Stimulated activated CD8-positive, alpha-beta memory T cell treated with anti-CD3 and anti-CD28 coated beads, Interleukin-12 subunit alpha, Interleukin-12 subunit beta, amount 100 ng/mL, for 4 hours (primary cell): Measurements from ENCODE around the gene SPPL3.

Source experiments
- DNase-seq: peaks from one replicate; pipeline ENCODE4 v3.0.0-alpha.2; 2020; ENCODE audit warnings: low read depth

The SPPL3 gene

GRCh38 chr12:120874547-120875245 lies 29.5 kb downstream of the SPPL3 start:
- no peak for DNase-seq

- DNase-seq, result no peak
Measured at GRCh38 chr12:120873226-120873625, 30.9 kb downstream of the SPPL3 start.

GRCh38 chr12:120872487-120872886 lies 31.7 kb downstream of the SPPL3 start:
- no peak for DNase-seq

- DNase-seq, result no peak
Measured at GRCh38 chr12:120870415-120870814, 33.7 kb downstream of the SPPL3 start.

GRCh38 chr12:120869376-120869775 lies 34.8 kb downstream of the SPPL3 start:
- DNase-seq, result no peak

GRCh38 chr12:120866108-120866507 lies 38.0 kb downstream of the SPPL3 start:
- DNase-seq, result no peak

- no peak for DNase-seq
Measured at GRCh38 chr12:120865098-120865497, 39.1 kb downstream of the SPPL3 start.

GRCh38 chr12:120862664-120863063 lies 41.5 kb downstream of the SPPL3 start:
- no peak for DNase-seq

GRCh38 chr12:120861074-120861795 lies 42.9 kb downstream of the SPPL3 start:
- DNase-seq, result no peak

- no peak for DNase-seq
Measured at GRCh38 chr12:120858306-120859088, 45.7 kb downstream of the SPPL3 start.

GRCh38 chr12:120856980-120857379 lies 47.2 kb downstream of the SPPL3 start:
- DNase-seq, result no peak

- DNase-seq, result no peak
Measured at GRCh38 chr12:120855823-120856588, 48.2 kb downstream of the SPPL3 start.

GRCh38 chr12:120854804-120855203 lies 49.4 kb downstream of the SPPL3 start:
- DNase-seq, result no peak

GRCh38 chr12:120853188-120853587 lies 51.0 kb downstream of the SPPL3 start:
- DNase-seq, result no peak

GRCh38 chr12:120851944-120852343 lies 52.2 kb downstream of the SPPL3 start:
- DNase-seq, result no peak

- no peak for DNase-seq
Measured at GRCh38 chr12:120851444-120851843, 52.7 kb downstream of the SPPL3 start.

- DNase-seq, result no peak
Measured at GRCh38 chr12:120849765-120850164, 54.4 kb downstream of the SPPL3 start.

- no peak for DNase-seq
Measured at GRCh38 chr12:120847814-120848213, 56.3 kb downstream of the SPPL3 start.

- DNase-seq, result no peak
Measured at GRCh38 chr12:120847392-120847791, 56.8 kb downstream of the SPPL3 start.

GRCh38 chr12:120846721-120847120 lies 57.4 kb downstream of the SPPL3 start:
- no peak for DNase-seq

GRCh38 chr12:120845696-120846095 lies 58.5 kb downstream of the SPPL3 start:
- no peak for DNase-seq
